ENCODE measurements around the gene ZNF93.

- TF ChIP-seq CTCF (conservative IDR thresholded peaks at IDR 0.05; ENCODE audit: low read depth, low read length) = no peak
- TF ChIP-seq EZH2 (IDR thresholded peaks at IDR 0.05; ENCODE audit: low read length, unreplicated experiment) = no peak
Observed at GRCh38 chr19:19943848-19944582, 43.3 kb downstream of the ZNF93 start.
